OCI-M2 (cell line): Measurements from ENCODE around the gene DIS3L2.
"Not testable (repeated sequence)": the region's sequence is repeated elsewhere in the genome, so short reads cannot be mapped to it uniquely, and the experiment has no call there.

ENCODE experiments used
- DNase-seq: peaks from one replicate; lab custom pipeline; 2025; ENCODE audit not compliant: unreplicated experiment; lab: John Stamatoyannopoulos, UW

The DIS3L2 gene

DNA sequence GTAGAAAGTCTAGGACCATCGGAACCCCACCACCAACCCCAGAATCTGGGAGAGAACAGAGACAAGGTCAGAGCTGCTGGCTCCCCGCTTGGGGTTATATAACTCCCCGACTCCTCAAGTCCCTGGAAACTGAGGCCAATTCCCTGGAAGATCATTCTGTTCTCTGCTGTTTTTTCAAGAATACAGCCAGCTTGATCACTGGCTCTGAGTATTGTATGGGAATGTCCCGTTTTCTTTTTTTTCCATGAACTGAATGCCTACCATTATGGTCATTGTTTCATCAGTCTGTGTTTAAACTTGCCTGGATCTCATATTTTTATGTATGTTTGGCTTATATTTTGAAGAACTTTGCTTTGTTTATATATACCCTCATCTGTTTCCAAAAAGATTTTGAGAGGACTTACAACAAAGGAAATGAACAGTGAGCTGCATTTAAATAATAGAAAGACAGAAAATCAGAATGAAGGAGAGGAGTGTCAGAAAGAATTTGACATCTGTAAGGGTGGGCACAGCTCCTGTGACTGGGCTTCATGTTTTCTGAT lies 327.0 kb downstream of the DIS3L2 start:
- no peak for DNase-seq

DNA sequence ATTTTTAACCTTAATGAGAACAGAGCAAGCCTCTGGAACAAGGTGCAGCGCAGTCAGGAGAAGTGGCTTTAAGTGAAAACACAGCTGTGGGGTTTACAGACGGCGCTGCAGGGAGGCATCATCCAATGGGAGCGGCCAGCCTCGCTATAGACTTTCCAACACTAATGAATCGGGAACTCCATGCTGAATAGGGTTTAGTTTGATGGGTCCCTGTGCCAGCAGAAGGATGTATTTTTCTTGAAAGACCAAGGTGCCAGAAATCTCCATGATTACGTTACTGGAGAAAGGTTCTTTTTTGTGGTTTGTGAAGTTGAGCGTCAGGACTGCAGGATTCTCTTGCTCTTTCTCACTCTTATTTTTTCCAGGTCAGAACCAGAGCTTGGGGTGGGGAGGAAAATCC lies 329.2 kb downstream of the DIS3L2 start:
- DNase-seq: no peak

DNA sequence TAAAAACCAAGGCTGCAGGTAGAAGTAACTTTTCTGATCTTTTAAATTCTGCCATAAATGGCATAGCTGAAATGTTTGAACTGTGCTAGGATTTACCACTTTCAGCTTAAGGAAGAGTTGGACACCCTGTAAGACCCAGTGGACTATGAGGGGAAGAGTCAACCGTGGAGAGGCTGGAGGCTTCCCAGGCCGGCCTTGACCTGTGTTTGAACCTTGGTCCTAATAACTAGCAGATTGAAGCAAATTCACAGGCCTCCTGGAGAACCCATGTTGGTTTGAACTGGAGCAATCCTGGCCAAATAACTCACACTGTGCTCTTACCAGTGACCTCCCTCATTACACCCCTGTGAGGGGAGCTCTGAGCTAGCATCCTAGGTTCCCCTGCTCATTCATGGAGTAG lies 329.8 kb downstream of the DIS3L2 start:
- no peak for DNase-seq

DNA sequence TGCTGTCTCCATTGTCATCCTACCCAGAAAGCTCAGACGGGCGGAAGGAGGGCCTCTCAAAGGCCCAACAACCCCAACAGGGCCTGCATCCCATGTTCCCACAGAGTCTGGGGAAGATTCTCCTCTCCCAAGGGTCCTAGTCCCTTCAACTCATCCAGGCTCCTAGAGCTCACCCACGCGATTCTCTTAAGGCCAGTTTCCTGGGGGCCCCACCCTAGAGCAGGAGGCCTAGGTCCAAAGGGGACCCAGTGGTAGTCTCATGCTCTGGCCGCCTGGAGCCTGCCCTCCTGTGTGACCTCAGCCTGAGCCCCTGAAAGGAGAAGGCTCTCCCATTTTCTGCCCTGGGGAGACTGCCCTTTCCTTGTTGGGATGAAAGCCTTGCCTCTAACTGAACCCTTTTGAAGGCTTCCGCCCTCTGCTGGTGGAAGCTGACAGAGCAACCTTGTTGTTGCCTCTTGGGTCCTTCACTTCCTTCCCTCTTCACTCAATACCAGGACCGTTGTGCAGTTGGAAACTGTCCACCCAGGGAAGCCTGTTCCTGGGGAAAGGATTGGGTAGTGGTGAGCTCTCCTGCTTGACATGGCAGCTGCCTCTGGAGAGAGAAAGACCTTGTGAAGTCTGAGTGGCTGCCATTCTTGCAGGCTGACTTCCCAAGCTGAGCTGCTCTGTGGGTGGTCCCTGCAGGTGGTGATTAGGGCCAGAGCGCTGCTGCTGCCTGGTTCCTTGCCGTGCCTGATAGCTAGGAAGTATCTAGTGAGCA lies 331.1 kb downstream of the DIS3L2 start:
- DNase-seq: no peak

DNA sequence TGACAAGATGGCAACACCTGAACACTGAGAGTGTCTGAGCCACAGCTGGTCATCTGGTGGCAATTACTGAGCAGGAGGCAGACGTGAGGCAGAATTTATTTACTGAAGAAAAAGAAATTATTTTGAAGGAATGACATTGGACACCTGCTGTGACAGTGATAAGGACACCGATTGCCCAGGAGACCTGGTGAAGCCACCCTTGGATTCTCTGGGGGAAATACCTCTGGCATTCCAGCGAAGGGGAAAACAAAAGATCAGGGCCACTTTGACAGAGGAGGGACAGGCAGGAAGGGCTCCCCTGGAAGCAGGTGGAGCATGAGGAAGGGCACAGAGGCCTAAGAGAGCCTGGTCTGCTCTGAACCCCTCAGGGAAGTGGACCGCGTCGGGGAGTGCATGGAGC lies 331.7 kb downstream of the DIS3L2 start:
- no peak for DNase-seq

DNA sequence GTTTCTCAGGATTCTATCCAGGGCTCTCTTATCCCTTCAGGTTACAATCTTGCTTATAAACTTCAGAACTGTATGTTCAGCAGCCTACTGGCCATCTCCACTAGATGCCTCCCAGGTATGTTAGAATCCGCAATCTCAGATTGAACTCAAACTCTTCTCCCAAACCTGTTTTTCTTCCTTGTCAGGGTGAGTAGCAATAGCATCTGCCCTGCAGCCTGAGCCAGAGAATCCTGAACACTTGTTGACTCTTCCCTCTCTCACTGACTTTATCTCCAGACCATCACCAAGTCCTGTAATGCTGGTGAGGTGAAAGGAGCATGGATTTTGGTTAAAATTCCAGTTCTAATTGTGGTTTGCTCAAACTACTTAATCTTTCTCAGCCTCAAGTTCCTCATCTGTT lies 334.5 kb downstream of the DIS3L2 start:
- no peak for DNase-seq

DNA sequence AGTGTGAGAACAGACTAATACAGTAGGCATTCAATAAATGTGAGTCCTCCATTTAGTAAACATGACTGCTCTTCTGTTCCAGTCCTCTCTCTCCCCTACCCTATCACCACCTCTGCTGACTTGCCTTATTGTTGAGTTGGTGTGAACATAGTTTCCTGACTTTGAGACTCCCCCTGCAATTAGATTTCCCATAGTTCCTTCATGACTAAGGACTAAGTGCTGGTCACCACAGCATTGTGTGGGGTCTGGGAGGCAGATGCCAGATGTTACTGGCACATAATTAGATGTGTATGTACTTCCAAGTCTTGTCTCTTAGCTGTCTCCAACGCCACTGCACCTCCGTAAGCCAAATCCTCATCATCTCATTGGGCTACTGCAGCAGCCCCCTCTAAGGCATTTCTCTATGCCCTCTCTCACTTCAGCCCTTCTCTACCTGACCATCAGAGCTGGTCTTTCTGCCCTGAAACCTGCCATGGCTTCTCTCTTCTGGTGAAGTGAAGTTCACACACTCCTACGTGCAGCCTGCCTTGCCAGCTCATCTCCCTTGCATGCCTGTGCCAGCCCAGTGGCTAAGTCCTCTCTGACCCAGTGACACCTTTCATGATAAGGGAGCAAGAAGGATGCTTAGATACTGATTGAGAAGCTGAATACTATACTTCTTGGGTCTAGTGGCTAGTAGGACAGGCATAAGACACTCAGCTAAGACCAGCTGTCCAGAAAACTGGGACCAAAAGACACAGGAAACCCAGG lies 335.4 kb downstream of the DIS3L2 start:
- DNase-seq: no peak

DNA sequence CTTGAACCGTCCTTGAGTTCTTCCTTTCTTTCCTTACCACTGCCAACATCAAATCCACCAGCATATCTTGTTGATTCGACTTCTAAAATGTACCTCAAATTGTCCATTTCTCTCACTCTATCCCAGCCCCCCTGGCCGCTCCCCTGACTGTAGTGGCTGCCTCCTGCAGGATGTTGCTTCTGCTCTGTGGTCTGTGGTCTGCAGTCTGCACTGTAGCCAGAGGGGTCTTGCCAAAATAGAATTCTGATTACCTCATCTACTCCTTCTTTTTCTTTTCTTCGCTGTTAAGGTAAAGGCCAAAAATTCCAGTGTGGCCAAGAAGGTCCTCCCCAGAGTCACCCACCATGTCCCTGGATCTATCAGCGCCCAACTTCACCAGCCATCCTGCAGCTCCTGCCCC lies 337.6 kb downstream of the DIS3L2 start:
- no peak for DNase-seq

DNA sequence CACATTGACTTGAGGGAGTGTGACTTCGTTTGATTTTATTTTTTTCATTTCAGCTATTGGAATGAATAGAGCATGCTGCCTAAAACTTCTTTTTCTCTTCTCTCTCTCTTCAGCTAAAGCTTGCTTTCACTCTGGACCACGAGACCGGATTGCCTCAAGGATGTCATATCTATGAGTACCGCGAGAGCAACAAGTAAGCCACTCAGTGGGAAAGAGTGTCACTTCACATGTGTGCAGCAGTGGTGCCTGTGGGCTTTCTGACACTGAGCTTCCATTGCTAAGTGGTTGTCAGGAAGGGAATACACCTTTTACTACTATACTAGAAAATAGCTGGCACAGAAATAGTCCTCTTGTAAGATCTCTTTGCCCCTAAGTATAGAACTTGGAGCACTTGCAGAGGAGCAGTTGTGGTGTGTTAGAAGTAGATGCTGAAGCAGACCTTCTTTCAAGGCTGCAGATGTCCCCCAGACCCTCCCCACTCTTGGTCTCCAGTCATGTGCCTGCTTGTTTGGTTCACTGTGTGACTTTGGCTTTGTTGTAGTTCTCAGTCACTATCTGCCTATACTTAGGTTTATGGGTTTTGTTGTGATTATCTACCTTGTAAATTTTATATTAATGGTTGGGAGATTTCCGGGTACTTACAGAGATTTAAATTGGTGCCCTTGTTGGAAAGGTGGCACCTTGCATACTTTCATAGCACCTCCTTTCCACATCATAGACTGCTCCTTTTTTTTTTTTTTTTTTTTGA lies 338.6 kb downstream of the DIS3L2 start:
- DNase-seq: no peak

DNA sequence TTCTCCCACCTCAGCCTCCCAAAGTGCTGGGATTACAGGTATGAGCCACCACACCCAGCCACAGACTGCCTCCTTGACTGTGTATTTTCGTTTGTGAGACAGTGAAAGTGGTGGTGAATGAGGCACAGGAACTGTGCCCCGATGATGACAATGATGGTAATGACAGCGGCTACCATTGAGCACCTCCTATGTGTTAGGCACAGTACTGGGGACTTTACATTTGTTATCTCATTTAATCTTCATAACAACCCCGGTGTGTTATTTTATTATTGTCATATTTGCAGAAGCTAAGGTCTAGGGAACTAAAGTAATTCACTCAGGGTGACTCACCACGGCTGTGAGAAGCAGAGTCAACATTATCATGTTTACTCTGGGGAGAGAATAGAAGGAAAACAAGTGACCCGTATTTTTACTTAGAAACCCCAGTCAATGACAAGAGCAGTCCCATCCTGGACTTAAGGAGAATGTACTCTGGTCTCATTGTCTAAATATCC lies 339.4 kb downstream of the DIS3L2 start:
- DNase-seq: no peak

DNA sequence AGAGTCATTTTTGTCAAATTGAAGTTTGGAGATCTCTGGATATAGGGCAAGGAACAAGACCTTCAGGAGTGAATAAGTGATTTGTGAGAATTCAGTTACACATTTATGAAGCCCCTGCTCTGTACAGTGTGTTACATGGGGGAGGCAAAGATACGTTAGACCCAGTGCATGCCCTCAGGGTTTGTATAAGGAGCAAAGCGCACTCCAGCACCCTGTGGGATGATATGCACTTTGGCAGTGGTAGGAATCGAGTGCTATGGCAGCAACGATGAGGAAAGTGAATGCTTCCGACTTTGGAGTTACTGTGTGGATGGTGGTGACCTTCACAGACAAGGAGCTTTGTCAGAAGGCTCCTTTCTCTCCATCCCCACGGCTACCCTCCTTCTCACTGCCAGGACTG lies 342.7 kb downstream of the DIS3L2 start:
- no peak for DNase-seq

DNA sequence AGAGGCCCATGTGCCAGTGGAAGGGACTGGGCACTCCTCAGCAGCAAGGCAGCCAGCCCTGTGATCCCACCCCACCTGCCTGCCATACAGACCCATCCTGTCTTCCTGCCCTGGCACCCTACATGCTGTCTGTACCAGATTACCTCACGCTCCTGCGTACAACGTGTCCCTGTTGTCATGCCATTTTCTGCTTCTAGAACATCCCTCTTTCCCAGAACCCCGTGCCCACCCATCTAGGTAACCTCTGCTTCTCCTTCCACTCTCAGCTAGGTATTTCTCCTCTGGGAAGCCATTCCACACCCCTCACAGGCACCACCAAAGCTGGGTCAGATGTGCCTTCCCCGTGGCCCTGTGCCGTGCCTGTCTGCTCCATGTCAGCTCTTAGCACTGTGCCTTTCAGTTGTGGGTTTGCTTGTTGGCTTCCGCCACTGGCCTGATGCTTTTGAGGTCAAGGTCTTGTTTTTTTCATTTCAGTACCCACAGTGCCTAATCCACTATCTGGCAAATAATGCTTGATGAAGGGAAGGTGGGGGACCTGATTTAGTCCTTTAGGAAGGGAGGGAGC lies 345.3 kb downstream of the DIS3L2 start:
- no peak for DNase-seq

DNA sequence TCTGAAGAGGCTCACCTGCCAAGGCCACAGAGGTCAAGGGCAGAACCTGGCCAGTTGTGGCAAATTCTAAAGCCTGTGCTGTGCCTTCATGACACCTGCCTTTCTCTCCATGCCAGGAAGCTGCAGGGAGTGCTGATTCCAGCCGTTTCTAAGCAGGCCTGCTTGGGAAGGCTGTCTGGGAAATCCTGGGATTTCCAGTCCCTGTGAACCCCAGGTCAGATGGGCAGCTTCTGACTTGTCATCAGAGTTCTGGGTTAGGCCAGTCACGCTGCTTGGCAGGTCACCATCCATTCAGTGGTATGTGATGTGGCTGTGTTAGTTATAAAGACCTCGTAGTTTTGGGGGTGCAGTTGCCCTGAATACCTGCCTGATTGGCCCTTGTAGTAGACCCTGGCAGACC lies 346.3 kb downstream of the DIS3L2 start:
- no peak for DNase-seq

DNA sequence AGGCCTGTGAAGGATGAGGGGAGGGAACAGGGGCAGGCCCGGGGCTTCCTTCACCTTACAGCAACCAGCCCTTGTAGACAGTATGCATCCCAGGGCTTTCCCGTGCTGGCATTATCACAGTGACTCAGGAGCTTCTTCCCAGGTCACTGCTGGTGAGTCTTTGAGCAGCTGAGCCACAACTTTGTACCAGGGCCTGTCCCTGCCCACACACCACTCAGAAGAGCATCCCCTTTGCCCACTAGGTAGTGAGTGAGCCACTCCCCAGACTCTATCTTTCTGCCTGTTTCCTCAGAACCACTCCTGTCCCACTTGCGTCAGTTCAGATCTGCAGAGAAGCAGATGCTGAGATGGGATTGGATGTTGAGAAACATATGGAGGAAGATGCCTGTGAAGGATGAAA lies 347.5 kb downstream of the DIS3L2 start:
- DNase-seq: no peak

DNA sequence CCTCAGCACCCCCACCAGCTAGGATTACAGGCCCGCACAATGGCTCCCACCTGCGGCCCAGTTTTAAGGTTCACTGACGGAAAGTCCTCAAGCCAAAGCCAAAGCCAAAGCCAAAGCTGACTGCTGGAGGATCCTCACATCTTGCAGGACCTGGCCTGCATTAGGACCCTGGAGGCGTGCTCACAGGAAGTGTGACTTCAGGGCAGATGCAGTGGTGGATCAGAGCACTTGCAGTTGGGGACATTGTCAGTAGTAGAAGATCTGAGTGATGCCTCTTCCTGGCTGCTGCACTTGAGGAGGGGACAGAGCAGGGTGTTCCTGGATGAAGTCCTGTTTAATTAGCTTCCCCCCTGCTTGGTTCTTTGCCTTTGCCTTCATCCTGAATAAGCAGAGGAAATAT lies 348.1 kb downstream of the DIS3L2 start:
- no peak for DNase-seq

DNA sequence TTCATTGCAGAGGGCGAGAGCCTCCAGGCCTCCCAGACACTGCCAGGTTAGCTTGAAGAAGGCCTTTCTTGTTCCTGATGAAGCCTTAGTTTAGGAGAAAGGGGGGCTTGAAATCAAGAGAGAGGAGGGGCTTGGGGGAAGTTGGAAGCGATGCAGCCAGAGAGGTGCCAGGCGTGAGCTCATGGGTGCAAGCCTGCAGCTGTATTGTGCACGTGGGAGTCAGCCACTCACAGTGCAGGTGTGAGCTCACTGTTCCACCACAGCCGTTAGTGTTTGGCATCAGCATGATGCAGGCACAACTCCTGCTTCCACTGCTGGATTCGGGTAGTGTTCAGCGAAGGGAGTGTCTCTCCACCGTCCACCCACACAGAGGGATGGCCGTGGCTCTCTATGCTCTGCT lies 348.6 kb downstream of the DIS3L2 start:
- DNase-seq: no peak

DNA sequence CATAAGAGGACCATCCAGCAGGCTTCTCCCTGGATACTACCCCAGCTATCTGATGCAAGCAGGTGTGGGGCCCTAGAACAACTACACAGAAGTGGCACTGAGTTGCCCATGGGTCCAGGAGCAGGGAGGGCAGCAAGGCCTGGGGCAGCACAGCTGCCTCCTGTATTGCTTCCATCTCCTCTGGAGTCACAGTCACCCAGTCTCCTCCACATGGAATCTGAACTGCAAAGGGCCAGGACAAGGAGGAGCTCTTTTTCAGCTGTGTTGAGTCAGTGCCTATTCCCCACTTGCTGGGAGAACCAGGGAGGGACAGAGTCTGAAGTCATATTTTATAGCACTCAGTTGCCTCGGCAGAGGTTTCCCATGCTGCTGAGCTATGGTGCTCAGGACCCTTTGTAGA lies 349.2 kb downstream of the DIS3L2 start:
- no peak for DNase-seq

DNA sequence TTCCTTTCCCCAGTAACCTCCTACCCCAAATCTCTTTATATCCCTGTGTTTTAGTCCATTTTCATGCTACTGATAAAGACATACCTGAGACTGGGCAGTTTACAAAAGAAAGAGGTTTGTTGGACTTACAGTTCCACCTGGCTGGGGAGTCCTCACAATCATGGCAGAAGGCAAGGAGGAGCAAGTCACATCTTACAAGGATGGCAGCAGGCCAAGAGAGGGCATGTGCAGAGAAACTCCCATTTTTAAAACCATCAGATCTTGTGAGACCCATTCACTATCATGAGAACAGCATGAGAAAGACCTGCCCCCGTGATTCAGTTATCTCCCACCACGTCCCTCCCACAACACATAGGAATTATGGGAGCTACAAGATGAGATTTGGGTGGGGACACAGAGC lies 352.1 kb downstream of the DIS3L2 start:
- DNase-seq: not testable (repeated sequence)

DNA sequence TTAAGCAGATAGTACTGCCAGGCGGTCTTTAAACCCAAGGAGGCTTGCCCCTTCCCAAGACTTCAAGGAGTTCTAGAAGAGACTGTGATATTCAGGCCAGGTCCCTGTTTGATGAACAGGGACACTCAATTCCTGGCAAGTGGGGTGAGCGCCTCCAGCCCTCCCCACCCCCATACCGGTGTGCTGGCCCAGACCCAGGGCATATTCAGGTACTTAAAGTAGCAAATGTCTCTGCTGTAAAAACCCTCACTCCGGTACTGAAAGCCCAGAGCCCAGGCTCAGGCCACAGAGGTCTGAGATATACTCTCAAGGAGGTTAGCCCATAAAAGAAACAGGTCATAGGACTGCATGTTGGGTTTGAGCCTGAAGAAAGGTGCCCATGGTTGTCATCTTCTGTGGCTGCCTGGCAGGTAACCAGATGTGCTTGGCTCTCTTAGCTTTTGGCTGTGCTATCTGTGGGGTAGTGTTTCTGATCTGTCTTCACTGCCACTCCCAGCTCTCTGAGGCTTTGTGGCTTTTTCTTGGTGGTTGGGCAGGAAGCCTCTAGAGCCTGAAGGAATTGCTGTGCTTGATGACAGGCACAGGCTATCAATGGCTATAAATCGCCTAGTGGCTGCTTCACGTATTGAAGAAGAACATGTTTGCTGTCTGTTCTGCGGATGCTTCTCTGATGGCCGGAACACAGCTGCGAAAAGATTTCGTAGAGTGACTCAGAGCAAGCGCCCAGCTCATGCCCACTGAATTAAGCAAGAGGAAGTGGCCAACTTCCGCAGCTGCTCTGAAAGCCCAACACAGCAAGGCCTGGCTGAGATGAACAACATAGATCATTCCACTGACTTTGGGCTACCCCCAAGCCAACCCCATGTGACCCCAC lies 353.8 kb downstream of the DIS3L2 start:
- DNase-seq: no peak

DNA sequence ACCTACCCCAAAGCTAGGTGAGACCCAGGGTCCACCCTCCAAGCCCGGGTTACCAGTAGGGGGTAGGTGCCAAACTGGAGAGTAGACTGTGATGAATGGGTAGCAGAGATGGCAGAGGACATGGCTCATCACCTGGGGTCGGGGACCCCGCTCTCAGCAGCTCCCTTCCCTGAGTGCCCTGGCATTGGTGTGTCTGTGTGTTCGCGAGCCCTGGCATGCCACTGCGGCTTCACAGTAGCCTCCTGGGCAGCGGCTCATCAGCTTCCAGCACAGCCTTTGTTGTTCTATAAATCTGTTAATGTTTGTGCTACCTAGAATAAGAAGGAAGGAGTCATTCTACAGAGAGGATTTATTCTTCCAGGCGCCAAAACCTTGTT lies 354.4 kb downstream of the DIS3L2 start:
- no peak for DNase-seq
